ENCODE results near the gene DRC3. TPM values are rescaled to one million over a fixed set of nuclear protein-coding genes. Genes with fewer than 3 reads are reported as not detected.
A peak's percentile ranks its signal among the peaks of the same experiment; 100 is the strongest.

Gene DRC3
- total RNA-seq = not detected

GRCh38 chr17:17972126-17972951 is at the start of gene DRC3, which contains the start of gene TOM1L2:
Gene DRC3 (plus strand): TSS chr17:17972862. CDS start chr17:17977599, 4,737 bp downstream.
Gene TOM1L2 (minus strand): TSS chr17:17972400. CDS start chr17:17972313, 87 bp downstream.
- H3K36me3 Mint-ChIP-seq = no peaks in the 10 kb centered on the region
- ATAC-seq (peak; percentile 94), DNase-seq (peak; percentile 100)
- H3K27ac Mint-ChIP-seq = peak within 1 kb of the TSS; percentile 87
- peak within 1 kb of the TSS; percentile 86 for H3K4me3 Mint-ChIP-seq
- CTCF ChIA-PET = interaction anchor here (0.8 to 1.9 kb wide), 8 partner anchors 13 to 161 kb away, joined by 3 to 17 read pairs (median 4); no protein-coding TSS in a partner anchor
- no peaks in the 10 kb centered on the region for H3K9me3 Mint-ChIP-seq (ENCODE audit: low read depth)
- H3K27me3 Mint-ChIP-seq = no peaks in the 10 kb centered on the region
- H3K4me1 Mint-ChIP-seq = peaks cover 43% of the 10 kb centered on the region

- peaks cover 2% of the 10 kb centered on the region for H3K36me3 Mint-ChIP-seq
Observed at GRCh38 chr17:17924131-17924856, 48.4 kb upstream of the DRC3 start.

GRCh38 chr17:17924857-17925250 is 47.8 kb upstream of the DRC3 start:
- DNase-seq (no peak), ATAC-seq (no peak)
- Mint-ChIP-seq H3K27ac (no peak overlapping the region), H3K36me3 (peaks cover 2% of the 10 kb centered on the region), H3K9me3 (ENCODE audit: low read depth) (no peaks in the 10 kb centered on the region), H3K27me3 (no peaks in the 10 kb centered on the region), H3K4me1 (peaks cover 5% of the 10 kb centered on the region), H3K4me3 (no peak overlapping the region)
- CTCF ChIA-PET = interaction anchor here (1.0 to 1.4 kb wide), 2 partner anchors 17 to 21 kb away, joined by 3 read pairs; no protein-coding TSS in a partner anchor

More at GRCh38 chr17:17924131-17924856, 48.4 kb upstream of the DRC3 start:
- peaks cover 10% of the 10 kb centered on the region for H3K4me1 Mint-ChIP-seq
- DNase-seq = no peak
- H3K9me3 Mint-ChIP-seq (ENCODE audit: low read depth) = no peaks in the 10 kb centered on the region
- H3K27me3 Mint-ChIP-seq = no peaks in the 10 kb centered on the region
- H3K4me3 Mint-ChIP-seq = no peak overlapping the region
- CTCF ChIA-PET = interaction anchor here (1.0 kb wide), 1 partner anchor 16 kb away, joined by 3 read pairs; no protein-coding TSS in a partner anchor
- ATAC-seq = no peak
- H3K27ac Mint-ChIP-seq = no peak overlapping the region

- no peaks in the 10 kb centered on the region for H3K9me3 Mint-ChIP-seq (ENCODE audit: low read depth)
- H3K4me1 Mint-ChIP-seq = peaks cover 3% of the 10 kb centered on the region
- CTCF ChIA-PET = interaction anchor here (1.4 kb wide), 1 partner anchor 19 kb away, joined by 3 read pairs; no protein-coding TSS in a partner anchor
- DNase-seq (no peak), ATAC-seq (no peak)
- no peak overlapping the region for H3K27ac Mint-ChIP-seq
- H3K27me3 Mint-ChIP-seq = no peaks in the 10 kb centered on the region
- H3K36me3 Mint-ChIP-seq = peaks cover 2% of the 10 kb centered on the region
- no peak overlapping the region for H3K4me3 Mint-ChIP-seq
Observed at GRCh38 chr17:17926036-17926435, 46.6 kb upstream of the DRC3 start.

GRCh38 chr17:17926840-17927449 is 45.7 kb upstream of the DRC3 start:
- Mint-ChIP-seq H3K4me1 (no peaks in the 10 kb centered on the region), H3K27me3 (no peaks in the 10 kb centered on the region), H3K4me3 (no peak overlapping the region), H3K27ac (no peak overlapping the region), H3K36me3 (no peaks in the 10 kb centered on the region), H3K9me3 (ENCODE audit: low read depth) (no peaks in the 10 kb centered on the region)
- ATAC-seq (no peak), DNase-seq (no peak)
- CTCF ChIA-PET = interaction anchor here (1.6 kb wide), 1 partner anchor 8 kb away, joined by 6 read pairs; no protein-coding TSS in a partner anchor

GRCh38 chr17:17928398-17929287 is 44.0 kb upstream of the DRC3 start:
- Mint-ChIP-seq H3K4me3 (no peak overlapping the region), H3K9me3 (ENCODE audit: low read depth) (no peaks in the 10 kb centered on the region), H3K36me3 (no peaks in the 10 kb centered on the region), H3K27me3 (no peaks in the 10 kb centered on the region), H3K4me1 (no peaks in the 10 kb centered on the region), H3K27ac (no peak overlapping the region)
- ATAC-seq = no peak
- CTCF ChIA-PET = interaction anchor here (1.5 to 1.6 kb wide), 2 partner anchors 9 to 42 kb away, joined by 4 to 6 read pairs; no protein-coding TSS in a partner anchor
- no peak for DNase-seq

- DNase-seq = no peak
- no peaks in the 10 kb centered on the region for H3K27me3 Mint-ChIP-seq
- CTCF ChIA-PET = no interaction called here
- ATAC-seq = no peak
- H3K27ac Mint-ChIP-seq = no peak overlapping the region
- no peaks in the 10 kb centered on the region for H3K9me3 Mint-ChIP-seq (ENCODE audit: low read depth)
- H3K36me3 Mint-ChIP-seq = no peaks in the 10 kb centered on the region
- H3K4me3 Mint-ChIP-seq = no peak overlapping the region
- H3K4me1 Mint-ChIP-seq = peaks cover 6% of the 10 kb centered on the region
Observed at GRCh38 chr17:17929655-17930380, 42.8 kb upstream of the DRC3 start.

- no peak overlapping the region for H3K27ac Mint-ChIP-seq
- ATAC-seq (no peak), DNase-seq (no peak)
Observed at GRCh38 chr17:17930674-17931073, 42.0 kb upstream of the DRC3 start.

GRCh38 chr17:17931159-17931558 is 41.5 kb upstream of the DRC3 start:
- DNase-seq = no peak
- Mint-ChIP-seq H3K4me3 (no peak overlapping the region), H3K27ac (no peak overlapping the region), H3K36me3 (no peaks in the 10 kb centered on the region), H3K9me3 (ENCODE audit: low read depth) (no peaks in the 10 kb centered on the region), H3K27me3 (no peaks in the 10 kb centered on the region), H3K4me1 (peaks cover 20% of the 10 kb centered on the region)
- no peak for ATAC-seq
- CTCF ChIA-PET = no interaction called here

More at GRCh38 chr17:17930674-17931073, 42.0 kb upstream of the DRC3 start:
- Mint-ChIP-seq H3K27me3 (no peaks in the 10 kb centered on the region), H3K36me3 (no peaks in the 10 kb centered on the region), H3K4me1 (peaks cover 15% of the 10 kb centered on the region), H3K9me3 (ENCODE audit: low read depth) (no peaks in the 10 kb centered on the region), H3K4me3 (no peak overlapping the region)
- CTCF ChIA-PET = no interaction called here

GRCh38 chr17:17933775-17934174 is 38.9 kb upstream of the DRC3 start:
- Mint-ChIP-seq H3K4me3 (no peak overlapping the region), H3K27ac (no peak overlapping the region), H3K9me3 (ENCODE audit: low read depth) (no peaks in the 10 kb centered on the region), H3K4me1 (peaks cover 23% of the 10 kb centered on the region), H3K36me3 (no peaks in the 10 kb centered on the region), H3K27me3 (no peaks in the 10 kb centered on the region)
- DNase-seq (no peak), ATAC-seq (no peak)
- CTCF ChIA-PET = interaction anchor here (0.9 to 1.3 kb wide), 3 partner anchors 9 to 100 kb away, joined by 3 to 5 read pairs (median 3); no protein-coding TSS in a partner anchor

GRCh38 chr17:17934214-17934613 is 38.4 kb upstream of the DRC3 start:
- no peak overlapping the region for H3K4me3 Mint-ChIP-seq
- no peaks in the 10 kb centered on the region for H3K36me3 Mint-ChIP-seq
- CTCF ChIA-PET = interaction anchor here (0.9 to 1.3 kb wide), 2 partner anchors 9 to 15 kb away, joined by 3 to 5 read pairs; no protein-coding TSS in a partner anchor
- no peaks in the 10 kb centered on the region for H3K27me3 Mint-ChIP-seq
- H3K27ac Mint-ChIP-seq = no peak overlapping the region
- no peaks in the 10 kb centered on the region for H3K9me3 Mint-ChIP-seq (ENCODE audit: low read depth)
- ATAC-seq (no peak), DNase-seq (no peak)
- H3K4me1 Mint-ChIP-seq = peaks cover 25% of the 10 kb centered on the region

- CTCF ChIA-PET = interaction anchor here (0.9 to 1.2 kb wide), 2 partner anchors 8 to 16 kb away, joined by 3 to 5 read pairs; no protein-coding TSS in a partner anchor
- Mint-ChIP-seq H3K4me1 (peaks cover 25% of the 10 kb centered on the region), H3K27me3 (no peaks in the 10 kb centered on the region), H3K4me3 (no peak overlapping the region), H3K9me3 (ENCODE audit: low read depth) (no peaks in the 10 kb centered on the region), H3K36me3 (no peaks in the 10 kb centered on the region), H3K27ac (no peak overlapping the region)
- ATAC-seq (no peak), DNase-seq (no peak)
Observed at GRCh38 chr17:17934806-17935205, 37.9 kb upstream of the DRC3 start.

Measured in activated CD8-positive, alpha-beta memory T cell treated with anti-CD3 and anti-CD28 coated beads, Interleukin-2, amount 10 ng/mL, durations not matched to agents 7 days and 5 days (primary cell).